Endothelial cell (in vitro differentiated cells): ENCODE results near the gene ANKRD40CL. TPM values are rescaled to one million over a fixed set of nuclear protein-coding genes. Genes with fewer than 3 reads are reported as not detected.

Experiments
- DNase-seq: peaks from one replicate; pipeline ENCODE4 v3.0.0; 2021; ENCODE audit warnings: low spot score
- H3K27ac Mint-ChIP-seq: one replicate; pipeline ENCODE4 v1.8.0; 2021; ENCODE audit warnings: mixed read lengths, inconsistent platforms; ENCODE audit not compliant: unreplicated experiment
- H3K27me3 Mint-ChIP-seq: one replicate; pipeline ENCODE4 v1.8.0; 2021; ENCODE audit warnings: mild to moderate bottlenecking, moderate library complexity, mixed read lengths, inconsistent platforms; ENCODE audit not compliant: unreplicated experiment
- H3K36me3 Mint-ChIP-seq: one replicate; pipeline ENCODE4 v1.8.0; 2021; ENCODE audit warnings: mild to moderate bottlenecking, low read depth, mixed read lengths, inconsistent platforms; ENCODE audit not compliant: unreplicated experiment
- H3K4me1 Mint-ChIP-seq: one replicate; pipeline ENCODE4 v1.8.0; 2021; ENCODE audit warnings: mild to moderate bottlenecking, mixed read lengths, inconsistent platforms; ENCODE audit not compliant: unreplicated experiment
- H3K4me3 Mint-ChIP-seq: one replicate; pipeline ENCODE4 v1.8.0; 2021; ENCODE audit warnings: mild to moderate bottlenecking, mixed read lengths, inconsistent platforms; ENCODE audit not compliant: unreplicated experiment
- H3K9me3 Mint-ChIP-seq: one replicate; pipeline ENCODE4 v1.8.0; 2021; ENCODE audit warnings: mixed read lengths, inconsistent platforms; ENCODE audit not compliant: unreplicated experiment
- total RNA-seq: library from RNA; stranded (reverse); fragmentation: NEBNext Ultra II Directional; extraction: Animal tissue kit (Norgen Biotek cat#: 25700); gene quantifications from one replicate; pipeline ENCODE4 v1.2.1, GENCODE V29; 2021; ENCODE audit not compliant: unreplicated experiment
- TF ChIP-seq, protein P1 (sequence below): fragments of 200-600 bp; sonication (generic); IDR thresholded peaks from one replicate; pipeline ENCODE4 v1.5.0; 2021; ENCODE audit warnings: antibody characterized with exemption; ENCODE audit not compliant: unreplicated experiment

The ANKRD40CL gene
- total RNA-seq, 1 donor from 2014 or later = not detected

DNA sequence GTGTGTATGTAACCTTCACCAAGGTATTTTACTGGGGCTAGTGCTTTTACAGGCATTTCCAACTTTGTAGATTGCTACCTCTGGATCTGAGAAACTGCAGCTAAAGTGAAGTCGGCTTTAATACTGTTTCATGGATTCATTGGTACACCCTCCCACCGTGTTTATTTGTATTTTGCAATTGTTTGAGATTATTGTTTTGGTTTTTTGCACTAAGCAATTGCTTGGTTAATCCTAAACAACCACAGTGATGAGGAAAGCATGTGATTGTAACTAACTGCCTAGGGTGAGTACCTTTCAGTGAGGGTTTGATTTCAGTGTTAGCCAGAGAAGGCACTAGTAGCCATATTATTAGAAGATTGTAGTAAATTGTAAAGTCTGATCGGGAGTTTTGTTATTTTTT lies 44.6 kb downstream of the ANKRD40CL start:
- no peak overlapping the region for H3K4me3 Mint-ChIP-seq
- no peaks in the 10 kb centered on the region for H3K9me3 Mint-ChIP-seq
- H3K4me1 Mint-ChIP-seq = peaks cover 28% of the 10 kb centered on the region
- H3K27ac Mint-ChIP-seq = peak overlapping the region; percentile 72
- H3K36me3 Mint-ChIP-seq = no peaks in the 10 kb centered on the region
- TF ChIP-seq, protein P1, sequence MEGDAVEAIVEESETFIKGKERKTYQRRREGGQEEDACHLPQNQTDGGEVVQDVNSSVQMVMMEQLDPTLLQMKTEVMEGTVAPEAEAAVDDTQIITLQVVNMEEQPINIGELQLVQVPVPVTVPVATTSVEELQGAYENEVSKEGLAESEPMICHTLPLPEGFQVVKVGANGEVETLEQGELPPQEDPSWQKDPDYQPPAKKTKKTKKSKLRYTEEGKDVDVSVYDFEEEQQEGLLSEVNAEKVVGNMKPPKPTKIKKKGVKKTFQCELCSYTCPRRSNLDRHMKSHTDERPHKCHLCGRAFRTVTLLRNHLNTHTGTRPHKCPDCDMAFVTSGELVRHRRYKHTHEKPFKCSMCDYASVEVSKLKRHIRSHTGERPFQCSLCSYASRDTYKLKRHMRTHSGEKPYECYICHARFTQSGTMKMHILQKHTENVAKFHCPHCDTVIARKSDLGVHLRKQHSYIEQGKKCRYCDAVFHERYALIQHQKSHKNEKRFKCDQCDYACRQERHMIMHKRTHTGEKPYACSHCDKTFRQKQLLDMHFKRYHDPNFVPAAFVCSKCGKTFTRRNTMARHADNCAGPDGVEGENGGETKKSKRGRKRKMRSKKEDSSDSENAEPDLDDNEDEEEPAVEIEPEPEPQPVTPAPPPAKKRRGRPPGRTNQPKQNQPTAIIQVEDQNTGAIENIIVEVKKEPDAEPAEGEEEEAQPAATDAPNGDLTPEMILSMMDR = no peak
- H3K27me3 Mint-ChIP-seq = no peaks in the 10 kb centered on the region
- DNase-seq = no peak

DNA sequence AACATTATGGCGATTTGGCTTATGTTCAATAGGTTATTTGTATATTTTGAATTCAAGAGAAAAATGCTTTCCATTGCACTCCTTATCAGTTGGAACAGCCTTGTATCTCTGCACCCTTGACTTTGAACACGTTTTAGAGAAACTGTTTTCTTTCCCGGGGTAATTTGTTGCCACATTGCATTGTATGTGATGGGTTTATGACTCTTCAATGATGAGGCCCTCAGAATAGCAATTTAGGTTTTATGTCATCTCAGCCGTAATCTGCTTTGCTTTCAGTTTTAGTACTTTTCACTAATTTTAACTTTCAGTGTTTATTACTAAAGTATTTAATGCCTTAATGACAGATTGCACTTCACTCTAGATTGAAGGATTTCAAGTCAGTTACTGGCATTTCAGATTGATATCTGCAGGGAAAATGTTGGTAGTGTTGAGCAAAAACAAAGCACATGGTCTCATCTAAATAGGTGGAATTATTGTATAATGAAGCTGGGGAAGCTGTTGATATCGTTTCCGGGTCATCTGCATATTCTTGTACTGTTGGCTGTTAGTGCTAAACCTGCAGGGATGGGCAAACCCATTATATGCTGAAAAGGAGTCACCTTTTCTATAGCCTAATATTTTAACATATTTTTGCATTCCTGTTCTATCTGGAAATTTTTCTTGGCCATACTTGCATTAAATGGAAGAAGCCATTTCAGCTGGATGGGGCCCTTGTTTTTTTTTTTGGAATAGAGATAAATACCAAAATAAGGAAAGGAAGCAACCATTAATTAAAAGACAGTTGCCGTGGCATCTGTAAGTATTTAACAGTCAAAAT lies 45.9 kb downstream of the ANKRD40CL start:
- Mint-ChIP-seq H3K4me1 (peaks cover 21% of the 10 kb centered on the region), H3K27me3 (no peaks in the 10 kb centered on the region), H3K9me3 (no peaks in the 10 kb centered on the region), H3K27ac (no peak overlapping the region), H3K36me3 (no peaks in the 10 kb centered on the region), H3K4me3 (peak overlapping the region; percentile 98)
- DNase-seq = no peak
- TF ChIP-seq, protein P1 = no peak

DNA sequence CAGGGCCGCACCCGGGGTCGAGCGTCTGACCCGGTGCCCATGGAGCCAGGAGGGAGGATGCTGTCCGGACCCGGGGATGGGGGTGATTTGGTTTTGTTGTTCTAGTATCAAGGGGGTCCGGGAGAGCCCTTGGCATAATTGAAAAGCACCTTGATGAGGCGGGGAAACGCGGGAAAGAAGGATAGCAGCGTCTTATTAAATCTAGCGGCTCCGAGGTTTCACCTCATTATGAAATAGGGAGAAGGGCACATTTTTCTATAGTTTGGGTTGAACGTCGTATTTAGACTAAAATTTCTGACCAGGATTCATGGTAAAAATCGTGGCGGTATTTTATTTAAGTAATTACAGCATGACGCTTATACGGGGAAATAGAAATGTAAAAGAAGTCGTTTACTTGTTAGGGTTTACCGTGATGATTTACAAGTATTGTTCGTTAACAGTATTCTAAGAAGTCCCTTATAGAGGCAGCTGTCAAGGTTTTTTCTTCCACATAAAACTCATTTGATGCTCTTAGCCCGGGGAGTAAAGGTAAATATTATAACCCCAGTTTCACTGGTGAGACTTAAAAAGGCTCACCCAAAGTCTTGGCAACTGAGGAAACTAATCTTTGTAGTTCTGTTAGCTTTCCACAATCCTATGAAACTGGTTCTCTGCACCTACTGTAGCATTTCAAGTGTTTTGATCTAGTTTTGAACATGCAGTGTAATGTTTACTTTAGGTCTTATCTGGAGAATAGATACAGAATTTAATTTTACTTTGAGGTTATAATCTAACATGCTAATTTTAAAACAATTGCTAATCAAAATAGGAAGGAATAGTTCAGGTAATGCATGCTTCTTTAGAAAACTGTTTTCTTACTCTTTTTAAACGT lies 47.2 kb downstream of the ANKRD40CL start:
- Mint-ChIP-seq H3K4me3 (peak overlapping the region; percentile 98), H3K4me1 (peaks cover 21% of the 10 kb centered on the region), H3K36me3 (no peaks in the 10 kb centered on the region), H3K9me3 (no peaks in the 10 kb centered on the region), H3K27ac (peak overlapping the region; percentile 89), H3K27me3 (no peaks in the 10 kb centered on the region)
- TF ChIP-seq, protein P1 = no peak
- DNase-seq = no peak

DNA sequence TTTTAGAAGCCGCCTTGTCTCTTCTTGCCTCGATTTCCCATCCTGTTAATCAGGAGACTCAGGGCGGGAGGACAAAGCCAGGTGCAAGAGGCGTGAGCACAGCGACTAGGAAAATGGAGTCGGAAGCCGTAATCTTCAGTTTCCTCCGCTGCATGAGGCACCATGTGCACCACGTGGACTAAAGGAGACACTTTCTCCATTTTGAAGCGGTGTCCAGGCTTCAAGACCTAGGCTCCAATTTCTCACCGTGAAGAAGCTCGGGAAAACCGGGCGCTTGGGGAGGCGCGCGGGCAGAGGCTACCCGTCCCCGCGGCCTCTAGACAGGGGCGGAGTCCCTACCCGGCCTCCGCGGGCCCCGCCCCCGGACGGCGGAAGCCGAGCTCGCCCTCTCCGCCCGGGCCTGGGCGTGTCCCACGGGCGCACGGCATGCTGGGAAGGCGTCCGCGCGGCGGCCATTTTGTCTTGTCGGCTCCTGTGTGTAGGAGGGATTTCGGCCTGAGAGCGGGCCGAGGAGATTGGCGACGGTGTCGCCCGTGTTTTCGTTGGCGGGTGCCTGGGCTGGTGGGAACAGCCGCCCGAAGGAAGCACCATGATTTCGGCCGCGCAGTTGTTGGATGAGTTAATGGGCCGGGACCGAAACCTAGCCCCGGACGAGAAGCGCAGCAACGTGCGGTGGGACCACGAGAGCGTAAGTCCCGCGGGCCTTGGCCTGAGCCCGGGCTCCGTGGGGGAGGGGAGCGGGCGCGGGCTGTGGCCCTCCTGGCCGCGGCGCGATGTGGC lies 48.0 kb downstream of the ANKRD40CL start, which contains the start of gene LUC7L3:
TSS of gene LUC7L3 (plus strand) at position 460 of the 780 bp plus-strand sequence. CDS start at position 590, 130 bp downstream.
- no peaks in the 10 kb centered on the region for H3K36me3 Mint-ChIP-seq
- TF ChIP-seq, protein P1 = no peak
- H3K9me3 Mint-ChIP-seq = no peaks in the 10 kb centered on the region
- peak within 1 kb of the TSS; percentile 98 for H3K27ac Mint-ChIP-seq
- H3K4me1 Mint-ChIP-seq = peaks cover 21% of the 10 kb centered on the region
- no peaks in the 10 kb centered on the region for H3K27me3 Mint-ChIP-seq
- peak; percentile 96 for DNase-seq
- H3K4me3 Mint-ChIP-seq = peak within 1 kb of the TSS; percentile 98
